SK-N-MC (cell line): ENCODE results near the gene C6orf118.

ENCODE experiments used
- EZH2 ChIP-seq: fragments of 200-600 bp; sonication (generic); IDR thresholded peaks from one replicate; pipeline ENCODE4 v1.6.1; 2017; ENCODE audit warnings: antibody characterized with exemption
- POLR2AphosphoS5 ChIP-seq: IDR thresholded peaks from 2 replicates; pipeline ENCODE4 v1.6.1; 2012; ENCODE audit warnings: mild to moderate bottlenecking, low read depth, low read length, borderline replicate concordance

GRCh38 chr6:165298875-165299274 lies 10.5 kb downstream of the C6orf118 start:
- no peak for TF ChIP-seq POLR2AphosphoS5
- TF ChIP-seq EZH2, result no peak
